ENCODE measurements around the gene PCYT2. TPM values are rescaled to one million over a fixed set of nuclear protein-coding genes. Genes with fewer than 3 reads are reported as not detected.

Gene PCYT2
- total RNA-seq, 2 donors from 2014 or later = 66.8 to 70.9 TPM

DNA sequence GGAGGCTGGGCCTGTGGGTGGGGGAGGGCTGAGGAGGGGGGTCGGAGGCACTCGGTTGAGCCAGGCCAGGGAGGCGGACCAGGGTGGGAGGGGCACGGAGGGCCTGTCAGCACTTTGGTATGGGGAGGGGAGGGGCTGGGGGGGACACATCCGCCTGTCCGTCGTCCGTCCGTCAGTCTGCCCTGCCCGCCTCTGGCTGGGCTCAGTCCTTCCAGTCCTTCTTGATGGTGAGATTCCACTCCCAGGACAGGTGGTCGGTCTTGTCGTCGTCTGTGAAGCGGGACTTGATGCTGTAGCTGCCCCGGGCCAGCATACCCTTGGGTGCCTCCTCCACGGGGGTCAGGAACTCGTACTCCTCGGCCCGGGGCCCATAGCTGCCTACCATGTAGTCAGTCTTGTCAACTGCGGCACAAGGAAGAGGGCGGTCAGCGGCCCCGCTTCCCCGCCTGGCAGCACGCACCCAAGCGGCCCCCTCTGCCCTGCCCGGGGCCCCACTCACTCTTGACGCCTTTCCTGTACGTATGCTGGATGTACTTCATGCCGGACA lies 42.5 kb downstream of the PCYT2 start:
- TF ChIP-seq, protein P1, sequence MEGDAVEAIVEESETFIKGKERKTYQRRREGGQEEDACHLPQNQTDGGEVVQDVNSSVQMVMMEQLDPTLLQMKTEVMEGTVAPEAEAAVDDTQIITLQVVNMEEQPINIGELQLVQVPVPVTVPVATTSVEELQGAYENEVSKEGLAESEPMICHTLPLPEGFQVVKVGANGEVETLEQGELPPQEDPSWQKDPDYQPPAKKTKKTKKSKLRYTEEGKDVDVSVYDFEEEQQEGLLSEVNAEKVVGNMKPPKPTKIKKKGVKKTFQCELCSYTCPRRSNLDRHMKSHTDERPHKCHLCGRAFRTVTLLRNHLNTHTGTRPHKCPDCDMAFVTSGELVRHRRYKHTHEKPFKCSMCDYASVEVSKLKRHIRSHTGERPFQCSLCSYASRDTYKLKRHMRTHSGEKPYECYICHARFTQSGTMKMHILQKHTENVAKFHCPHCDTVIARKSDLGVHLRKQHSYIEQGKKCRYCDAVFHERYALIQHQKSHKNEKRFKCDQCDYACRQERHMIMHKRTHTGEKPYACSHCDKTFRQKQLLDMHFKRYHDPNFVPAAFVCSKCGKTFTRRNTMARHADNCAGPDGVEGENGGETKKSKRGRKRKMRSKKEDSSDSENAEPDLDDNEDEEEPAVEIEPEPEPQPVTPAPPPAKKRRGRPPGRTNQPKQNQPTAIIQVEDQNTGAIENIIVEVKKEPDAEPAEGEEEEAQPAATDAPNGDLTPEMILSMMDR (conservative IDR thresholded peaks at IDR 0.05) = no peak
- 83 to 85% methylated on average over 15 to 30 of the region's 30 CpGs for WGBS, 2 experiments (ENCODE audit: insufficient coverage in 1 of 2, insufficient read length in 1 of 2)
- no peak overlapping the region for H3K9ac ChIP-seq (ENCODE audit: extremely low read depth, low read length, poor library complexity, severe bottlenecking)
- H3K27ac Mint-ChIP-seq = peak overlapping the region; percentile 75
- peak overlapping the region; percentile 73 for H3K4me3 Mint-ChIP-seq
- H3K36me3 ChIP-seq (ENCODE audit: control insufficient read depth, insufficient read depth, low read length) = peaks cover 42% of the 10 kb centered on the region
- no peak overlapping the region for H3K27ac ChIP-seq (ENCODE audit: low read depth, low read length)
- no peaks in the 10 kb centered on the region for H3K27me3 ChIP-seq (ENCODE audit: control insufficient read depth, insufficient read depth, low read length, poor library complexity, severe bottlenecking)
- no peak overlapping the region for H3K4me3 ChIP-seq (ENCODE audit: low read length)
- peaks cover 14% of the 10 kb centered on the region for H3K36me3 Mint-ChIP-seq (ENCODE audit: low read depth)
- H3K9me3 ChIP-seq (ENCODE audit: control insufficient read depth, low read length) = no peaks in the 10 kb centered on the region
- H3K4me1 Mint-ChIP-seq = peaks cover 6% of the 10 kb centered on the region
- H3K9me3 Mint-ChIP-seq = no peaks in the 10 kb centered on the region
- H3K4me1 ChIP-seq (ENCODE audit: control insufficient read depth, insufficient read depth, low read length) = no peaks in the 10 kb centered on the region
- H3K27me3 Mint-ChIP-seq (ENCODE audit: insufficient read depth) = no peaks in the 10 kb centered on the region
- peak; percentile 88 for DNase-seq

DNA sequence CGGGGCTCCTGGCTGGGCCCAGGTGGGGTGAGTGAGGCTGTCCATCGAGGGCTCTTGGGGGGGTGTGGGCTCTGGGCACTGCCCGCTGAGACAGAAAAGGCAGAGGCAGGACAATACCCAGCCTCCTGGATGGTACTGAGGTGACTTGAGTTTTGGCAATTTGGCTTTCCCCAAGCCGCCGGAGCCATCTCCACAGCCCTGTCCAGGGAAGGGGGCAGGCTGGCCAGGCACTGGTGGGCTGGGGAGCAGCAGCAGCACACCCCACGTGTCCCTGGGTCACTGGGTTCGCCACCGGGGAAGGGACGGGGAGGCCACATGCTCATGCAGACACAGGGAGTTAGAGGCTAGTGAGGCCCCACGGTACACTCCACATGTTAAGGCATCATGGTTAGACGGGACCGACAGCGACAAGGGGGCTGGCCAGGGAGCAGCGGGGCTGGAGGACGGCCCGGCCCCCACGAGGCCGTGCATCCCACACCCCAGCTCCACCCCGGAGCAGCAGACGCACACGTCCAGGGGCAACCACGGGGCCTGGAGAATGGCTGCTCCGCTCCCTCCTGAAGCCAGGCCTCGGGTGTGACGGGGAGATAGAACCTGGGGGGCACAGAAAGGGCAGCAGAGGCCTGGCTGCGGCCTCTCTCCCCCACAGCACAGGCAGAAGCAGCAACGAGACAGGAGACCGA lies 43.1 kb downstream of the PCYT2 start:
- TF ChIP-seq, protein P1 (conservative IDR thresholded peaks at IDR 0.05) = no peak
- peak overlapping the region; percentile 78 for H3K27ac ChIP-seq (ENCODE audit: low read depth, low read length)
- H3K4me3 ChIP-seq (ENCODE audit: low read length) = no peak overlapping the region
- Mint-ChIP-seq H3K9me3 (no peaks in the 10 kb centered on the region), H3K27me3 (ENCODE audit: insufficient read depth) (no peaks in the 10 kb centered on the region), H3K36me3 (ENCODE audit: low read depth) (peaks cover 20% of the 10 kb centered on the region), H3K4me1 (peaks cover 6% of the 10 kb centered on the region), H3K4me3 (no peak overlapping the region), H3K27ac (no peak overlapping the region)
- no peaks in the 10 kb centered on the region for H3K27me3 ChIP-seq (ENCODE audit: control insufficient read depth, insufficient read depth, low read length, poor library complexity, severe bottlenecking)
- H3K9ac ChIP-seq (ENCODE audit: extremely low read depth, low read length, poor library complexity, severe bottlenecking) = no peak overlapping the region
- no peaks in the 10 kb centered on the region for H3K9me3 ChIP-seq (ENCODE audit: control insufficient read depth, low read length)
- H3K4me1 ChIP-seq (ENCODE audit: control insufficient read depth, insufficient read depth, low read length) = no peaks in the 10 kb centered on the region
- no peak for DNase-seq
- 87 to 88% methylated on average over 23 to 28 of the region's 28 CpGs for WGBS, 2 experiments (ENCODE audit: insufficient coverage in 1 of 2, insufficient read length in 1 of 2)
- peaks cover 48% of the 10 kb centered on the region for H3K36me3 ChIP-seq (ENCODE audit: control insufficient read depth, insufficient read depth, low read length)

DNA sequence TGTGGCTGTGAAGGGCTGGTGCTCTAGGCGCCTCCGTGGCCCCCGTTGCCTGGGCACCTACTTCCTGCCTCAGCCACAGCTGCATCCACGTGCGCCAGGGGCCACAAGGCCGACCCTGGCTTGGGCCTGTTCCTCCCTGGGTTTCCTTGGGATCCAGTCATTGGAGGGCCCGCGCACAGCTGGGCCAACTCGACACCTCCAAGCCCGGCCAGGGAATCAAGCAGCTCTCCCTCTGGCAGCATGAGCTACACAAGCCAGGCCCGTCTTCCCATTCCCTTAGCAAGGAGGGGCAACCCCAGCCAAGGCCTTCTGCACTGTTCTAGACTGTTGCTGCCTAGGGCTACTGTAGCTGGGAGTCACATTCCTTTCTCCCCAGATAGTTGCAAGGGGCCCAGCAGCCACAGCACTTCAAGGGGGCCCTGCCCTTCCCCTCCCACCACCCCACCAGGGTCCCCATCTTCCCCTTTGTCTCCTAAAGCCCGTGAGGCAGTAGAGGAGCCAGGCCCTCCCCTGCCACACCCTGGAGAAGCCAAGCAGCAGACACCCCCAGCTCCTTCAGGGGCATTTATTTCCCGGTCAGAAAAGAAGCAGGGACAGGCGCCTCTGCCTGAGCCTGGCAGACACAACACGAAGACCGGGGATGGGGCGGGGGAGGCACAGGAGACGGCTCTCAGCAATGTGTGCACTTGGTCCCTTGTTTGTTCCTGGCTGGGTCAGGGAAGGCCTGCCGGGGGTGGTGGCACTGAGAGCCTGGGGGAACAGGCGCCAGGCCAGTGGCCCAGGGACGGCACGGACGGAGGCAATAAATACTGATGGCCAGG lies 43.8 kb downstream of the PCYT2 start:
- Mint-ChIP-seq H3K4me3 (no peak overlapping the region), H3K36me3 (ENCODE audit: low read depth) (peaks cover 25% of the 10 kb centered on the region), H3K27ac (peak overlapping the region; percentile 68), H3K4me1 (peaks cover 6% of the 10 kb centered on the region), H3K27me3 (ENCODE audit: insufficient read depth) (no peaks in the 10 kb centered on the region), H3K9me3 (no peaks in the 10 kb centered on the region)
- peak; percentile 85 for DNase-seq
- Histone ChIP-seq H3K36me3 (ENCODE audit: control insufficient read depth, insufficient read depth, low read length) (peaks cover 53% of the 10 kb centered on the region), H3K4me1 (ENCODE audit: control insufficient read depth, insufficient read depth, low read length) (no peaks in the 10 kb centered on the region), H3K4me3 (ENCODE audit: low read length) (no peak overlapping the region), H3K27me3 (ENCODE audit: control insufficient read depth, insufficient read depth, low read length, poor library complexity, severe bottlenecking) (no peaks in the 10 kb centered on the region), H3K27ac (ENCODE audit: low read depth, low read length) (peak overlapping the region; percentile 78), H3K9ac (ENCODE audit: extremely low read depth, low read length, poor library complexity, severe bottlenecking) (no peak overlapping the region), H3K9me3 (ENCODE audit: control insufficient read depth, low read length) (no peaks in the 10 kb centered on the region)
- TF ChIP-seq, protein P1 (conservative IDR thresholded peaks at IDR 0.05) = no peak
- WGBS, 2 experiments (ENCODE audit: insufficient coverage in 1 of 2, insufficient read length in 1 of 2) = 84 to 85% methylated on average over 16 to 23 of the region's 23 CpGs
